Measurements from ENCODE around the gene CX3CL1.

Gene CX3CL1

GRCh38 chr16:57406881-57407280 is 34.6 kb downstream of the CX3CL1 start:
- no peak for DNase-seq (ENCODE audit: low read depth, low spot score)

GRCh38 chr16:57407521-57408353 is 35.4 kb downstream of the CX3CL1 start:
- Histone ChIP-seq H3K4me3 (ENCODE audit: low read length) (no peak overlapping the region), H3K36me3 (ENCODE audit: control insufficient read depth, insufficient read depth, low read length) (no peaks in the 10 kb centered on the region; the same call in 1 of the 2 replicates), H3K9me3 (ENCODE audit: control insufficient read depth, insufficient read depth, low read length) (no peaks in the 10 kb centered on the region), H3K4me1 (ENCODE audit: control insufficient read depth, insufficient read depth, low read length) (peaks cover 2% of the 10 kb centered on the region; the same call in 1 of the 2 replicates), H3K27ac (ENCODE audit: low read length) (no peak overlapping the region), H3K27me3 (ENCODE audit: control insufficient read depth, insufficient read depth, low read length) (no peaks in the 10 kb centered on the region)
- over 99% methylated on average over 5 of the region's 5 CpGs for WGBS (ENCODE audit: insufficient coverage, insufficient read length)
- DNase-seq (ENCODE audit: low read depth, low spot score) = no peak

More at GRCh38 chr16:57406881-57407280, 34.6 kb downstream of the CX3CL1 start:
- WGBS (ENCODE audit: insufficient coverage, insufficient read length) = no CpG with 5 or more reads among the region's 2 CpGs
- Histone ChIP-seq H3K27ac (ENCODE audit: low read length) (no peak overlapping the region), H3K4me3 (ENCODE audit: low read length) (no peak overlapping the region), H3K9me3 (ENCODE audit: control insufficient read depth, insufficient read depth, low read length) (no peaks in the 10 kb centered on the region), H3K36me3 (ENCODE audit: control insufficient read depth, insufficient read depth, low read length) (no peaks in the 10 kb centered on the region; the same call in 1 of the 2 replicates), H3K4me1 (ENCODE audit: control insufficient read depth, insufficient read depth, low read length) (peaks cover 2% of the 10 kb centered on the region; the same call in 1 of the 2 replicates), H3K27me3 (ENCODE audit: control insufficient read depth, insufficient read depth, low read length) (no peaks in the 10 kb centered on the region)

- Histone ChIP-seq H3K4me3 (ENCODE audit: low read length) (no peak overlapping the region), H3K36me3 (ENCODE audit: control insufficient read depth, insufficient read depth, low read length) (no peaks in the 10 kb centered on the region; the same call in 1 of the 2 replicates), H3K27me3 (ENCODE audit: control insufficient read depth, insufficient read depth, low read length) (no peaks in the 10 kb centered on the region), H3K27ac (ENCODE audit: low read length) (no peak overlapping the region), H3K4me1 (ENCODE audit: control insufficient read depth, insufficient read depth, low read length) (peaks cover 2% of the 10 kb centered on the region; the same call in 1 of the 2 replicates), H3K9me3 (ENCODE audit: control insufficient read depth, insufficient read depth, low read length) (no peaks in the 10 kb centered on the region)
- DNase-seq (ENCODE audit: low read depth, low spot score) = no peak
- no CpG with 5 or more reads among the region's 5 CpGs for WGBS (ENCODE audit: insufficient coverage, insufficient read length)
Observed at GRCh38 chr16:57409065-57409464, 36.8 kb downstream of the CX3CL1 start.

GRCh38 chr16:57409870-57410587 is 37.7 kb downstream of the CX3CL1 start:
- no peak overlapping the region for H3K27ac ChIP-seq (ENCODE audit: low read length)

GRCh38 chr16:57411362-57411976 is 39.2 kb downstream of the CX3CL1 start:
- no peaks in the 10 kb centered on the region for H3K27me3 ChIP-seq (ENCODE audit: control insufficient read depth, insufficient read depth, low read length)
- H3K36me3 ChIP-seq (ENCODE audit: control insufficient read depth, insufficient read depth, low read length) = no peaks in the 10 kb centered on the region
- WGBS (ENCODE audit: insufficient coverage, insufficient read length) = no CpG with 5 or more reads among the region's 12 CpGs
- no peak for DNase-seq (ENCODE audit: low read depth, low spot score)
- H3K4me1 ChIP-seq (ENCODE audit: control insufficient read depth, insufficient read depth, low read length) = peaks cover 2% of the 10 kb centered on the region
- no peak overlapping the region for H3K27ac ChIP-seq (ENCODE audit: low read length)
- no peak overlapping the region for H3K4me3 ChIP-seq (ENCODE audit: low read length)
- no peaks in the 10 kb centered on the region for H3K9me3 ChIP-seq (ENCODE audit: control insufficient read depth, insufficient read depth, low read length)

More at GRCh38 chr16:57409870-57410587, 37.7 kb downstream of the CX3CL1 start:
- H3K9me3 ChIP-seq (ENCODE audit: control insufficient read depth, insufficient read depth, low read length) = no peaks in the 10 kb centered on the region
- no peak for DNase-seq (ENCODE audit: low read depth, low spot score)
- no peaks in the 10 kb centered on the region for H3K27me3 ChIP-seq (ENCODE audit: control insufficient read depth, insufficient read depth, low read length)
- H3K36me3 ChIP-seq (ENCODE audit: control insufficient read depth, insufficient read depth, low read length) = no peaks in the 10 kb centered on the region; the same call in 1 of the 2 replicates
- H3K4me3 ChIP-seq (ENCODE audit: low read length) = no peak overlapping the region
- H3K4me1 ChIP-seq (ENCODE audit: control insufficient read depth, insufficient read depth, low read length) = peaks cover 2% of the 10 kb centered on the region; the same call in 1 of the 2 replicates
- WGBS (ENCODE audit: insufficient coverage, insufficient read length) = no CpG with 5 or more reads among the region's 14 CpGs

GRCh38 chr16:57412584-57412983 is 40.3 kb downstream of the CX3CL1 start:
- Histone ChIP-seq H3K27me3 (ENCODE audit: control insufficient read depth, insufficient read depth, low read length) (no peaks in the 10 kb centered on the region), H3K4me1 (ENCODE audit: control insufficient read depth, insufficient read depth, low read length) (peaks cover 2% of the 10 kb centered on the region), H3K4me3 (ENCODE audit: low read length) (no peak overlapping the region), H3K27ac (ENCODE audit: low read length) (no peak overlapping the region), H3K9me3 (ENCODE audit: control insufficient read depth, insufficient read depth, low read length) (no peaks in the 10 kb centered on the region), H3K36me3 (ENCODE audit: control insufficient read depth, insufficient read depth, low read length) (no peaks in the 10 kb centered on the region)
- no CpG with 5 or more reads among the region's 9 CpGs for WGBS (ENCODE audit: insufficient coverage, insufficient read length)
- DNase-seq (ENCODE audit: low read depth, low spot score) = no peak

GRCh38 chr16:57413301-57413730 is 41.0 kb downstream of the CX3CL1 start:
- H3K27ac ChIP-seq (ENCODE audit: low read length) = no peak overlapping the region
- no peaks in the 10 kb centered on the region for H3K9me3 ChIP-seq (ENCODE audit: control insufficient read depth, insufficient read depth, low read length)

GRCh38 chr16:57413733-57414132 is 41.4 kb downstream of the CX3CL1 start:
- Histone ChIP-seq H3K4me3 (ENCODE audit: low read length) (no peak overlapping the region), H3K27ac (ENCODE audit: low read length) (no peak overlapping the region), H3K4me1 (ENCODE audit: control insufficient read depth, insufficient read depth, low read length) (peaks cover 2% of the 10 kb centered on the region), H3K9me3 (ENCODE audit: control insufficient read depth, insufficient read depth, low read length) (no peaks in the 10 kb centered on the region), H3K36me3 (ENCODE audit: control insufficient read depth, insufficient read depth, low read length) (no peaks in the 10 kb centered on the region), H3K27me3 (ENCODE audit: control insufficient read depth, insufficient read depth, low read length) (no peaks in the 10 kb centered on the region)
- no CpG with 5 or more reads among the region's 7 CpGs for WGBS (ENCODE audit: insufficient coverage, insufficient read length)
- DNase-seq (ENCODE audit: low read depth, low spot score) = no peak

More at GRCh38 chr16:57413301-57413730, 41.0 kb downstream of the CX3CL1 start:
- H3K4me1 ChIP-seq (ENCODE audit: control insufficient read depth, insufficient read depth, low read length) = peaks cover 2% of the 10 kb centered on the region
- H3K36me3 ChIP-seq (ENCODE audit: control insufficient read depth, insufficient read depth, low read length) = no peaks in the 10 kb centered on the region
- no peaks in the 10 kb centered on the region for H3K27me3 ChIP-seq (ENCODE audit: control insufficient read depth, insufficient read depth, low read length)
- DNase-seq (ENCODE audit: low read depth, low spot score) = no peak
- H3K4me3 ChIP-seq (ENCODE audit: low read length) = no peak overlapping the region
- no CpG with 5 or more reads among the region's 5 CpGs for WGBS (ENCODE audit: insufficient coverage, insufficient read length)

- H3K27me3 ChIP-seq (ENCODE audit: control insufficient read depth, insufficient read depth, low read length) = no peaks in the 10 kb centered on the region
- no CpG with 5 or more reads among the region's 16 CpGs for WGBS (ENCODE audit: insufficient coverage, insufficient read length)
- H3K27ac ChIP-seq (ENCODE audit: low read length) = no peak overlapping the region
- H3K9me3 ChIP-seq (ENCODE audit: control insufficient read depth, insufficient read depth, low read length) = no peaks in the 10 kb centered on the region
- no peak for DNase-seq (ENCODE audit: low read depth, low spot score)
- H3K4me3 ChIP-seq (ENCODE audit: low read length) = no peak overlapping the region; the same call in 1 of the 2 replicates
- H3K4me1 ChIP-seq (ENCODE audit: control insufficient read depth, insufficient read depth, low read length) = no peaks in the 10 kb centered on the region; the same call in none of the 2 replicates
- no peaks in the 10 kb centered on the region for H3K36me3 ChIP-seq (ENCODE audit: control insufficient read depth, insufficient read depth, low read length)
Observed at GRCh38 chr16:57416084-57416483, 43.8 kb downstream of the CX3CL1 start.

- DNase-seq (ENCODE audit: low read depth, low spot score) = no peak
- no peak overlapping the region for H3K27ac ChIP-seq (ENCODE audit: low read length)
- no peaks in the 10 kb centered on the region for H3K36me3 ChIP-seq (ENCODE audit: control insufficient read depth, insufficient read depth, low read length)
- WGBS (ENCODE audit: insufficient coverage, insufficient read length) = no CpG with 5 or more reads among the region's 6 CpGs
- H3K27me3 ChIP-seq (ENCODE audit: control insufficient read depth, insufficient read depth, low read length) = no peaks in the 10 kb centered on the region
- no peak overlapping the region for H3K4me3 ChIP-seq (ENCODE audit: low read length)
- H3K4me1 ChIP-seq (ENCODE audit: control insufficient read depth, insufficient read depth, low read length) = no peaks in the 10 kb centered on the region; the same call in 1 of the 2 replicates
- no peaks in the 10 kb centered on the region for H3K9me3 ChIP-seq (ENCODE audit: control insufficient read depth, insufficient read depth, low read length)
Observed at GRCh38 chr16:57419506-57419905, 47.2 kb downstream of the CX3CL1 start.

Measured in iPS DF 6.9 (cell line).